AG08395 (cell line): ENCODE data around the gene HYAL3.
A peak's percentile ranks its signal among the peaks of the same experiment; 100 is the strongest.

Source experiments
- DNase-seq: peaks from one replicate; pipeline ENCODE4 v3.0.0; 2012; ENCODE audit warnings: mixed read lengths, low spot score

The HYAL3 gene

GRCh38 chr3:50327943-50328691 is 28.9 kb upstream of the HYAL3 start, which contains the start of gene TUSC2:
Gene TUSC2, minus strand, starts transcription at chr3:50328223. Its CDS starts 124 bp downstream, at chr3:50328099.
- peak; percentile 98 for DNase-seq

- no peak for DNase-seq
Measured at GRCh38 chr3:50327129-50327528, 27.9 kb upstream of the HYAL3 start.

GRCh38 chr3:50326182-50326541 is 27.0 kb upstream of the HYAL3 start:
- no peak for DNase-seq

GRCh38 chr3:50325497-50326181 is 26.4 kb upstream of the HYAL3 start:
- DNase-seq = no peak

GRCh38 chr3:50325113-50325480 is 25.9 kb upstream of the HYAL3 start:
- DNase-seq = no peak

- peak; percentile 72 for DNase-seq
Measured at GRCh38 chr3:50324351-50325112, 25.3 kb upstream of the HYAL3 start.

GRCh38 chr3:50323614-50324199 is 24.5 kb upstream of the HYAL3 start:
- DNase-seq = no peak

GRCh38 chr3:50323092-50323600 is 23.9 kb upstream of the HYAL3 start:
- DNase-seq = no peak

GRCh38 chr3:50322386-50323091 is 23.3 kb upstream of the HYAL3 start, which contains the start of gene HYAL2:
Gene HYAL2, minus strand, starts transcription at chr3:50322745. Its CDS starts 2,256 bp downstream, at chr3:50320489.
- no peak for DNase-seq

GRCh38 chr3:50322115-50322385 is 22.8 kb upstream of the HYAL3 start:
- no peak for DNase-seq

- peak; percentile 92 for DNase-seq
Measured at GRCh38 chr3:50321336-50322114, 22.3 kb upstream of the HYAL3 start.

- DNase-seq = peak; percentile 76
Measured at GRCh38 chr3:50320853-50321335, 21.7 kb upstream of the HYAL3 start.

GRCh38 chr3:50319894-50320625 is 20.9 kb upstream of the HYAL3 start:
- DNase-seq = no peak

GRCh38 chr3:50319181-50319893 is 20.1 kb upstream of the HYAL3 start:
- DNase-seq = no peak

GRCh38 chr3:50318615-50319014 is 19.4 kb upstream of the HYAL3 start:
- no peak for DNase-seq

GRCh38 chr3:50318163-50318562 is 19.0 kb upstream of the HYAL3 start:
- no peak for DNase-seq

- no peak for DNase-seq
Measured at GRCh38 chr3:50317300-50317699, 18.1 kb upstream of the HYAL3 start.

- DNase-seq = no peak
Measured at GRCh38 chr3:50316657-50317242, 17.5 kb upstream of the HYAL3 start.

- DNase-seq = no peak
Measured at GRCh38 chr3:50314816-50315215, 15.6 kb upstream of the HYAL3 start.
